GM12878 (cell line): ENCODE measurements around the gene DLAT. TPM values are rescaled to one million over a fixed set of nuclear protein-coding genes. Genes with fewer than 3 reads are reported as not detected.

Experiments
- HDAC6 ChIP-seq: fragments of 200-600 bp; sonication (generic); IDR thresholded peaks from one replicate; pipeline ENCODE4 v1.8.0; 2017; ENCODE audit warnings: antibody characterized with exemption; ENCODE audit not compliant: unreplicated experiment
- HDGF ChIP-seq: fragments of 450-650 bp; IDR thresholded peaks from 2 replicates; pipeline ENCODE4 v1.6.1; 2016; ENCODE audit warnings: antibody characterized with exemption
- polyA plus RNA-seq, 11 experiments: library from polyadenylated mRNA; depleted of rRNA in 4 of 11; unstranded in 6 of 11; stranded (reverse) in 5 of 11; fragments of >200 nt; fragmentation: Nextera tagmentation in 4 of 11; fragmentation: Illumina TruSeq in 1 of 11; extraction: Ambion mirVana in 4 of 11; extraction: Trizol in 1 of 11; gene quantifications; 1 replicate in 1 of 11; 2 replicates in 10 of 11; pipeline versions ENCODE4 v1.2.1 to v1.2.3, GENCODE V29; 2011 to 2016; ENCODE audit warnings: inconsistent platforms in 2 of 11, missing spikeins in 2 of 11, low read depth in 1 of 11
- total RNA-seq, 4 experiments: library from RNA; depleted of rRNA in 3 of 4; stranded (reverse); fragments of >200 nt in 3 of 4; fragmentation: Illumina TruSeq in 1 of 4; extraction: Trizol in 1 of 4; gene quantifications; 2 replicates each; pipeline versions ENCODE4 v1.2.1 to v1.2.3, GENCODE V29; 2013 to 2021
- TF ChIP-seq, protein P1 (sequence below): IDR thresholded peaks from 2 replicates; pipeline ENCODE4 v1.6.1; 2011; ENCODE audit warnings: mild to moderate bottlenecking, low read depth, low read length, moderate library complexity; ENCODE audit not compliant: insufficient replicate concordance
- TF ChIP-seq, protein P2 (sequence below): fragments of 450-650 bp; IDR thresholded peaks from 2 replicates; pipeline ENCODE4 v1.6.1; 2017; ENCODE audit warnings: mild to moderate bottlenecking
- TF ChIP-seq, protein P3 (sequence below): fragments of 450-650 bp; IDR thresholded peaks from 2 replicates; pipeline ENCODE4 v1.6.1; 2017; ENCODE audit warnings: antibody characterized with exemption, mild to moderate bottlenecking, moderate library complexity

Gene DLAT
- total and polyA plus RNA-seq, 10 of the 15 experiments (the other 5 are each of a cell fraction or from before 2014, with no cell fraction given) = 16.5 to 79.9 (median 43.8) TPM

DNA sequence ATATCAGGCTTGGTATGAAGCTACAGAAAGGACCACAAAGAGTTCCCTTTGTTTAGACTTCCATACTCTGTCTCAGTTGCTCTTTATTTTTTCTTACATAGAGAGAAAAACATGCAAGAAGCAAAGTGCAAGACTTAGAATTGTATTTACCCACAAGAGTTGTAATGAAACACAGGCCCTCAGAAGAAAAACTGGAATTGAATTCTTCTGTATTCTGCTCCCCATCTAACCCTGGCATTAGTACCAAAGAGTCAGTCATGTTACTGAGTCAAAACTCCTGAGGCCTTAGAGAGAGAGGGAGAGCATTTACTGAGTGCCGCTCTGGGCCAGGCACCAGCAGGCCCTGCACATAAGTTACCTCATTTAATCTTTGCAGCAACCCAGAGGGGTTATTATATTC, 43.9 kb upstream of the DLAT start (continued):
- TF ChIP-seq, protein P1, sequence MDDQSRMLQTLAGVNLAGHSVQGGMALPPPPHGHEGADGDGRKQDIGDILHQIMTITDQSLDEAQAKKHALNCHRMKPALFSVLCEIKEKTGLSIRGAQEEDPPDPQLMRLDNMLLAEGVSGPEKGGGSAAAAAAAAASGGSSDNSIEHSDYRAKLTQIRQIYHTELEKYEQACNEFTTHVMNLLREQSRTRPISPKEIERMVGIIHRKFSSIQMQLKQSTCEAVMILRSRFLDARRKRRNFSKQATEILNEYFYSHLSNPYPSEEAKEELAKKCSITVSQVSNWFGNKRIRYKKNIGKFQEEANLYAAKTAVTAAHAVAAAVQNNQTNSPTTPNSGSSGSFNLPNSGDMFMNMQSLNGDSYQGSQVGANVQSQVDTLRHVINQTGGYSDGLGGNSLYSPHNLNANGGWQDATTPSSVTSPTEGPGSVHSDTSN = no peak
- TF ChIP-seq HDAC6 = no peak
- TF ChIP-seq HDGF = no peak
- TF ChIP-seq, protein P2, sequence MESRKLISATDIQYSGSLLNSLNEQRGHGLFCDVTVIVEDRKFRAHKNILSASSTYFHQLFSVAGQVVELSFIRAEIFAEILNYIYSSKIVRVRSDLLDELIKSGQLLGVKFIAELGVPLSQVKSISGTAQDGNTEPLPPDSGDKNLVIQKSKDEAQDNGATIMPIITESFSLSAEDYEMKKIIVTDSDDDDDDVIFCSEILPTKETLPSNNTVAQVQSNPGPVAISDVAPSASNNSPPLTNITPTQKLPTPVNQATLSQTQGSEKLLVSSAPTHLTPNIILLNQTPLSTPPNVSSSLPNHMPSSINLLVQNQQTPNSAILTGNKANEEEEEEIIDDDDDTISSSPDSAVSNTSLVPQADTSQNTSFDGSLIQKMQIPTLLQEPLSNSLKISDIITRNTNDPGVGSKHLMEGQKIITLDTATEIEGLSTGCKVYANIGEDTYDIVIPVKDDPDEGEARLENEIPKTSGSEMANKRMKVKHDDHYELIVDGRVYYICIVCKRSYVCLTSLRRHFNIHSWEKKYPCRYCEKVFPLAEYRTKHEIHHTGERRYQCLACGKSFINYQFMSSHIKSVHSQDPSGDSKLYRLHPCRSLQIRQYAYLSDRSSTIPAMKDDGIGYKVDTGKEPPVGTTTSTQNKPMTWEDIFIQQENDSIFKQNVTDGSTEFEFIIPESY = no peak
- TF ChIP-seq, protein P3, sequence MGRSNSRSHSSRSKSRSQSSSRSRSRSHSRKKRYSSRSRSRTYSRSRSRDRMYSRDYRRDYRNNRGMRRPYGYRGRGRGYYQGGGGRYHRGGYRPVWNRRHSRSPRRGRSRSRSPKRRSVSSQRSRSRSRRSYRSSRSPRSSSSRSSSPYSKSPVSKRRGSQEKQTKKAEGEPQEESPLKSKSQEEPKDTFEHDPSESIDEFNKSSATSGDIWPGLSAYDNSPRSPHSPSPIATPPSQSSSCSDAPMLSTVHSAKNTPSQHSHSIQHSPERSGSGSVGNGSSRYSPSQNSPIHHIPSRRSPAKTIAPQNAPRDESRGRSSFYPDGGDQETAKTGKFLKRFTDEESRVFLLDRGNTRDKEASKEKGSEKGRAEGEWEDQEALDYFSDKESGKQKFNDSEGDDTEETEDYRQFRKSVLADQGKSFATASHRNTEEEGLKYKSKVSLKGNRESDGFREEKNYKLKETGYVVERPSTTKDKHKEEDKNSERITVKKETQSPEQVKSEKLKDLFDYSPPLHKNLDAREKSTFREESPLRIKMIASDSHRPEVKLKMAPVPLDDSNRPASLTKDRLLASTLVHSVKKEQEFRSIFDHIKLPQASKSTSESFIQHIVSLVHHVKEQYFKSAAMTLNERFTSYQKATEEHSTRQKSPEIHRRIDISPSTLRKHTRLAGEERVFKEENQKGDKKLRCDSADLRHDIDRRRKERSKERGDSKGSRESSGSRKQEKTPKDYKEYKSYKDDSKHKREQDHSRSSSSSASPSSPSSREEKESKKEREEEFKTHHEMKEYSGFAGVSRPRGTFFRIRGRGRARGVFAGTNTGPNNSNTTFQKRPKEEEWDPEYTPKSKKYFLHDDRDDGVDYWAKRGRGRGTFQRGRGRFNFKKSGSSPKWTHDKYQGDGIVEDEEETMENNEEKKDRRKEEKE = no peak
